Panc1 (cell line): ENCODE measurements around the gene CACNA1C. TPM values are rescaled to one million over a fixed set of nuclear protein-coding genes. Genes with fewer than 3 reads are reported as not detected.

Experiments
- ATAC-seq: fragments of 200-7000 bp; cut with Tn5 transposase; 2 replicates; pipeline ENCODE4 v1.9.1; 2020; ENCODE audit warnings: mild to moderate bottlenecking, moderate library complexity
- BruUV-seq: library from RNA; stranded (reverse); fragments of 400-500 nt; replicated peaks from 2 replicates; lab custom pipeline; 2021; lab: Mats Ljungman, UMichigan
- CTCF ChIA-PET: fragments of 300-600 bp; sonication (Branson Sonifier 250); formaldehyde crosslinking; loops from one replicate; lab custom pipeline; 2022; ENCODE audit warnings: antibody characterized with exemption; lab: Charles Lee
- POLR2A ChIA-PET: fragments of 300-600 bp; sonication (Branson Sonifier 250); formaldehyde crosslinking; loops from one replicate; lab custom pipeline; 2022; ENCODE audit warnings: antibody characterized with exemption; lab: Charles Lee
- DNase-seq: peaks from one replicate; pipeline ENCODE4 v3.0.0-alpha.2; 2010; ENCODE audit warnings: low read depth, low spot score
- H3K27ac ChIP-seq: 2 replicates; pipeline ENCODE4 v1.5.1; 2011; ENCODE audit warnings: mild to moderate bottlenecking, low read length, inconsistent platforms
- H3K27me3 ChIP-seq: fragments of 200-500 bp; sonication (Bioruptor generic); 2 replicates; pipeline ENCODE4 v1.6.0; 2014; ENCODE audit warnings: low read length, inconsistent platforms; ENCODE audit not compliant: control insufficient read depth, insufficient read depth
- H3K36me3 ChIP-seq: fragments of 200-500 bp; sonication (Bioruptor generic); 2 replicates; pipeline ENCODE4 v1.5.1; 2014; ENCODE audit warnings: inconsistent platforms, mild to moderate bottlenecking, low read length, moderate library complexity; ENCODE audit not compliant: control insufficient read depth, insufficient read depth
- H3K4me1 ChIP-seq: 2 replicates; pipeline ENCODE4 v1.5.1; 2011; ENCODE audit warnings: inconsistent platforms, mild to moderate bottlenecking, low read length, moderate library complexity; ENCODE audit not compliant: control insufficient read depth, insufficient read depth
- H3K4me3 ChIP-seq, 2 experiments: 2 replicates each; pipeline ENCODE4 v1.5.1; 2011 to 2012; ENCODE audit warnings: low read depth in 2 of 2, low read length in 2 of 2, mild to moderate bottlenecking in 2 of 2, inconsistent platforms in 1 of 2, moderate library complexity in 1 of 2
- H3K9me3 ChIP-seq: fragments of 200-500 bp; sonication (Bioruptor generic); 2 replicates; pipeline ENCODE4 v1.5.1; 2014; ENCODE audit warnings: low read depth, mild to moderate bottlenecking, inconsistent platforms, low read length, moderate library complexity; ENCODE audit not compliant: control insufficient read depth, insufficient read depth
- CTCF ChIP-seq: fragments of 450-650 bp; IDR thresholded peaks from 2 replicates; pipeline ENCODE4 v1.5.1; 2017; ENCODE audit warnings: mild to moderate bottlenecking
- POLR2AphosphoS5 ChIP-seq: IDR thresholded peaks from 2 replicates; pipeline ENCODE4 v1.6.1; 2012; ENCODE audit warnings: mild to moderate bottlenecking, low read depth, low read length, moderate library complexity
- REST ChIP-seq, 2 experiments: IDR thresholded peaks; 2 replicates each; pipeline ENCODE4 v1.6.1; 2011 to 2012; ENCODE audit warnings: low read depth in 2 of 2, control low read depth in 1 of 2, low read length in 1 of 2, mild to moderate bottlenecking in 1 of 2, moderate library complexity in 1 of 2; ENCODE audit not compliant: insufficient read depth in 1 of 2
- SIN3A ChIP-seq: IDR thresholded peaks from 2 replicates; pipeline ENCODE4 v1.6.1; 2012; ENCODE audit warnings: low read depth, mild to moderate bottlenecking, low read length, moderate library complexity, borderline replicate concordance; ENCODE audit not compliant: insufficient read depth
- TCF7L2 ChIP-seq: IDR thresholded peaks from 2 replicates; pipeline ENCODE4 v1.6.1; 2011; ENCODE audit warnings: mild to moderate bottlenecking, low read depth, low read length, inconsistent platforms
- in situ Hi-C: cut with HindIII; loops from 2 replicates; pipeline ENCODE4 v1.10.0; 2016; ENCODE audit warnings: low sequenced_read_pairs, low pct_unique_long_range_greater_than_20kb
- intact Hi-C: fragments of 100-400 bp; cut with micrococcal nuclease; formaldehyde crosslinking; loops from one replicate; pipeline ENCODE4 v1.10.0; 2022; ENCODE audit not compliant: unreplicated experiment
- total RNA-seq: library from RNA; stranded (reverse); gene quantifications from one replicate; pipeline ENCODE4 v1.2.1, GENCODE V29; 2021; ENCODE audit not compliant: unreplicated experiment

Gene CACNA1C
- total RNA-seq, 1 experiment from 2014 or later: 0.03 TPM

- intact Hi-C loops (no loop called here), in situ Hi-C loops (no loop called here)
- Histone ChIP-seq H3K4me1 (no peaks in the 10 kb centered on the region), H3K9me3 (no peaks in the 10 kb centered on the region), H3K27ac (no peak overlapping the region), H3K4me3 (no peak overlapping the region), H3K27me3 (no peaks in the 10 kb centered on the region; the same call in 1 of the 2 replicates), H3K36me3 (no peaks in the 10 kb centered on the region)
- BruUV-seq: no TSS peak
- DNase-seq (no peak), ATAC-seq (no peak)
- no peak for TF ChIP-seq CTCF
- no peak for TF ChIP-seq REST (IDR thresholded peaks at IDR 0.05; ENCODE audit: insufficient read depth in 1 of 2, low read depth in 2 of 2, low read length in 1 of 2)
- TF ChIP-seq TCF7L2: no peak
- ChIA-PET CTCF (no interaction called here), POLR2A (no interaction called here)
Measured at GRCh38 chr12:2115101-2115845, 62.5 kb downstream of the CACNA1C start.

GRCh38 chr12:2117541-2117940 is 64.8 kb downstream of the CACNA1C start:
- ATAC-seq: no peak
- Histone ChIP-seq H3K27me3 (no peaks in the 10 kb centered on the region; the same call in 1 of the 2 replicates), H3K36me3 (no peaks in the 10 kb centered on the region), H3K4me3 (no peak overlapping the region), H3K9me3 (no peaks in the 10 kb centered on the region), H3K27ac (no peak overlapping the region), H3K4me1 (no peaks in the 10 kb centered on the region)
- intact Hi-C loops: no loop called here
- POLR2A ChIA-PET: no interaction called here
- no TSS peak for BruUV-seq
- in situ Hi-C loops: no loop called here
- TF ChIP-seq POLR2AphosphoS5: no peak
- TF ChIP-seq SIN3A: no peak
- no peak for TF ChIP-seq REST (IDR thresholded peaks at IDR 0.05; ENCODE audit: insufficient read depth in 1 of 2, low read depth in 2 of 2, low read length in 1 of 2)
- TF ChIP-seq TCF7L2: no peak
- DNase-seq: no peak
- CTCF ChIA-PET: no interaction called here
